HG02852 (cell line): Measurements from ENCODE around the gene DAP3.
"Not testable (repeated sequence)": the region's sequence is repeated elsewhere in the genome, so short reads cannot be mapped to it uniquely, and the experiment has no call there.

Experiments used
- ATAC-seq: cut with Tn5 transposase; IDR thresholded peaks from one replicate; pipeline ENCODE4 v1.9.1; 2021; ENCODE audit warnings: mild to moderate bottlenecking, moderate library complexity; ENCODE audit not compliant: unreplicated experiment

DAP3 gene

GRCh38 chr1:155767399-155767989 is 78.6 kb downstream of the DAP3 start:
- not testable (repeated sequence) for ATAC-seq

DNA sequence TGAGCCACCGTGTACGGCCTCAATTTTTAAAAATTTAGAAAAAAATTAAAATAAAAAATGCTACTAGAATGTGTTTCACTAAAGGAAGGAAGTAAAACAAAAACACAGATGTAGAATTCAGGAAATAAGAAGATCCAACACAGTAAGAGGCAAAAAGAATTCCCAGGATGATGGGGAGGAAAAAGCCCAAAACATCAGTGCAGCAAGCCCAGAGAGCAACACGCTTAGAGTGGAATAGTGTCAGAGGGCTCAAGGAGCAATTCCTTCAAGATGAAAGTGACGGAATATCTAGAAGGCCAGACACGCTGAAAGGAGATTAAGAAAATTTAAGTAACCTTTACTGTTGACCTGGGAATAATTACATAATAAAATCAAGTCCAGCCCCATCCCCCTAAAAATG is 80.4 kb downstream of the DAP3 start:
- ATAC-seq = no peak

GRCh38 chr1:155773221-155773620 is 84.3 kb downstream of the DAP3 start:
- ATAC-seq = no peak

GRCh38 chr1:155776414-155776813 is 87.5 kb downstream of the DAP3 start:
- ATAC-seq = no peak

DNA sequence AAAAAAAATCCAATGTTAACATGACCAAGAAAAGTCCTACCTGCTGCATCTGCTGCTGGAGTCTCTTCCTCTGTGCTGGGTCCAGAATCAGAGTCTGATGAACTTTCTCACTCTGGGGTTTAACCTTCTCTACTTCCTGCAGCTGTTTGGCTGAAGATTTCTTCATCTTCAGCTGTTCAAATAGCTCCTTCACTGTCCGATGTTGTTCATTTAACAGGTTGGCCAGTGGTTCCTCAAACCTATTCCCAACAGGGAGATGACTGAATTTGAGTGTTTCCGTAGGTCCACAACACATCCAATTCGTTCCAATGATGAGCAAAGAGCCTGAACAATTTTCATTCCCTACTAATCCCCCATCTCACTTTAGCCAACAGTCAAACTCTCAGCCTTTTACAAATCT is 88.7 kb downstream of the DAP3 start:
- no peak for ATAC-seq
